H1 (cell line): ENCODE measurements around the gene ALK. TPM values are rescaled to one million over a fixed set of nuclear protein-coding genes. Genes with fewer than 3 reads are reported as not detected.
A peak's percentile ranks its signal among the peaks of the same experiment; 100 is the strongest.

ENCODE experiments used
- GTF2F1 ChIP-seq: IDR thresholded peaks from 2 replicates; pipeline ENCODE4 v1.6.1; 2012; ENCODE audit warnings: low read depth, low read length, improper control_type of control experiment, borderline replicate concordance
- JUN ChIP-seq: IDR thresholded peaks from 2 replicates; pipeline ENCODE4 v1.6.1; 2011; ENCODE audit warnings: low read depth, mild to moderate bottlenecking, improper control_type of control experiment, low read length
- KDM5A ChIP-seq: fragments of 200-600 bp; IDR thresholded peaks from 2 replicates; pipeline ENCODE4 v1.7.1; 2012; ENCODE audit warnings: mild to moderate bottlenecking, low read length, inconsistent platforms, mixed read lengths
- RFX5 ChIP-seq: IDR thresholded peaks from 2 replicates; pipeline ENCODE4 v1.6.1; 2011; ENCODE audit warnings: low read depth, low read length, improper control_type of control experiment, borderline replicate concordance
- SIX5 ChIP-seq: IDR thresholded peaks from 2 replicates; pipeline ENCODE4 v1.6.1; 2011; ENCODE audit warnings: mild to moderate bottlenecking, low read depth, low read length
- TAF1 ChIP-seq: IDR thresholded peaks from 2 replicates; pipeline ENCODE4 v1.6.1; 2011; ENCODE audit warnings: mild to moderate bottlenecking, low read depth, low read length
- TAF7 ChIP-seq: optimal IDR thresholded peaks from 2 replicates; pipeline ENCODE3; 2011; ENCODE audit warnings: low read depth, mild to moderate bottlenecking, inconsistent platforms, low read length, moderate library complexity, borderline replicate concordance
- TBP ChIP-seq: IDR thresholded peaks from 2 replicates; pipeline ENCODE4 v1.6.1; 2011; ENCODE audit warnings: low read depth, low read length, improper control_type of control experiment
- polyA plus RNA-seq, 7 experiments: library from polyadenylated mRNA; depleted of rRNA in 3 of 7; stranded (reverse) in 5 of 7; unstranded in 2 of 7; fragments of >200 nt in 5 of 7; fragments of 200-250 nt in 2 of 7; gene quantifications; 1 replicate in 5 of 7; 2 replicates in 1 of 7; 4 replicates in 1 of 7; pipeline versions ENCODE4 v1.2.1 to v1.2.3, GENCODE V29; 2011 to 2013; ENCODE audit warnings: missing spikeins in 2 of 7, mixed read lengths in 2 of 7
- total RNA-seq: library from RNA; stranded (reverse); fragmentation: NEBNext Ultra II Directional; extraction: Animal tissue kit (Norgen Biotek cat#: 25700); gene quantifications from 2 replicates; pipeline ENCODE4 v1.2.1, GENCODE V29; 2021
- TF ChIP-seq, protein P1 (sequence below): fragments of 300-600 bp; sonication (generic); IDR thresholded peaks from 2 replicates; pipeline ENCODE4 v1.7.1; 2012; ENCODE audit warnings: low read length, moderate library complexity, mild to moderate bottlenecking, inconsistent platforms; ENCODE audit not compliant: insufficient replicate concordance
- TF ChIP-seq, protein P2 (sequence below): IDR thresholded peaks from 2 replicates; pipeline ENCODE4 v1.6.1; 2012; ENCODE audit warnings: inconsistent platforms
- TF ChIP-seq, protein P3 (sequence below): IDR thresholded peaks from 2 replicates; pipeline ENCODE4 v1.6.1; 2011; ENCODE audit warnings: low read depth, mild to moderate bottlenecking, low read length; ENCODE audit not compliant: insufficient read depth

The ALK gene
- total and polyA plus RNA-seq, 2 of the 8 experiments (the other 6 are each of a cell fraction or from before 2014, with no cell fraction given): 0.02 to 0.09 TPM

DNA sequence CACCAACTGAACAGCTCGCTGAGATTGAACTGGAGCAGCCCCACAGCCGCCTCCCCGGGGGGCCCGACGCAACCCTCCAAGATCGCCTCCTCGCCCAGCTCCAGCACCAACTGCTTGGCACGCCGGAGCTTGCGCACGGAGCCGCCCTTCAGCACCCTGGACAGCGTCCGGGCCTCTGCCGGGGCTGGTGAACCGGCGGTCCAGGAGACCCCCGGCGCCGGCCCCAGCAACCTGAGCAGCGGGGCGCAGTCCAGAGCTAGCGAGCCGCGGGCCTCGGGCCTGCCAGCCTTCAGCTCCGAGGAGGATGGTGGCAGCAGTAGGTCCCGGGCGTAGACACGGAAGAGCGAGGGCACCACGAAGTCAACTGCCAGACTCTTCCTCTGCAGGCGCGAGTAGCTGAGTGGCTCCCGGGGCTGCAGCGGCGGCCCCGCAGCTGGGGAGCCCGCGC lies 1.2 kb downstream of the ALK start (continued):
- TF ChIP-seq, protein P1, sequence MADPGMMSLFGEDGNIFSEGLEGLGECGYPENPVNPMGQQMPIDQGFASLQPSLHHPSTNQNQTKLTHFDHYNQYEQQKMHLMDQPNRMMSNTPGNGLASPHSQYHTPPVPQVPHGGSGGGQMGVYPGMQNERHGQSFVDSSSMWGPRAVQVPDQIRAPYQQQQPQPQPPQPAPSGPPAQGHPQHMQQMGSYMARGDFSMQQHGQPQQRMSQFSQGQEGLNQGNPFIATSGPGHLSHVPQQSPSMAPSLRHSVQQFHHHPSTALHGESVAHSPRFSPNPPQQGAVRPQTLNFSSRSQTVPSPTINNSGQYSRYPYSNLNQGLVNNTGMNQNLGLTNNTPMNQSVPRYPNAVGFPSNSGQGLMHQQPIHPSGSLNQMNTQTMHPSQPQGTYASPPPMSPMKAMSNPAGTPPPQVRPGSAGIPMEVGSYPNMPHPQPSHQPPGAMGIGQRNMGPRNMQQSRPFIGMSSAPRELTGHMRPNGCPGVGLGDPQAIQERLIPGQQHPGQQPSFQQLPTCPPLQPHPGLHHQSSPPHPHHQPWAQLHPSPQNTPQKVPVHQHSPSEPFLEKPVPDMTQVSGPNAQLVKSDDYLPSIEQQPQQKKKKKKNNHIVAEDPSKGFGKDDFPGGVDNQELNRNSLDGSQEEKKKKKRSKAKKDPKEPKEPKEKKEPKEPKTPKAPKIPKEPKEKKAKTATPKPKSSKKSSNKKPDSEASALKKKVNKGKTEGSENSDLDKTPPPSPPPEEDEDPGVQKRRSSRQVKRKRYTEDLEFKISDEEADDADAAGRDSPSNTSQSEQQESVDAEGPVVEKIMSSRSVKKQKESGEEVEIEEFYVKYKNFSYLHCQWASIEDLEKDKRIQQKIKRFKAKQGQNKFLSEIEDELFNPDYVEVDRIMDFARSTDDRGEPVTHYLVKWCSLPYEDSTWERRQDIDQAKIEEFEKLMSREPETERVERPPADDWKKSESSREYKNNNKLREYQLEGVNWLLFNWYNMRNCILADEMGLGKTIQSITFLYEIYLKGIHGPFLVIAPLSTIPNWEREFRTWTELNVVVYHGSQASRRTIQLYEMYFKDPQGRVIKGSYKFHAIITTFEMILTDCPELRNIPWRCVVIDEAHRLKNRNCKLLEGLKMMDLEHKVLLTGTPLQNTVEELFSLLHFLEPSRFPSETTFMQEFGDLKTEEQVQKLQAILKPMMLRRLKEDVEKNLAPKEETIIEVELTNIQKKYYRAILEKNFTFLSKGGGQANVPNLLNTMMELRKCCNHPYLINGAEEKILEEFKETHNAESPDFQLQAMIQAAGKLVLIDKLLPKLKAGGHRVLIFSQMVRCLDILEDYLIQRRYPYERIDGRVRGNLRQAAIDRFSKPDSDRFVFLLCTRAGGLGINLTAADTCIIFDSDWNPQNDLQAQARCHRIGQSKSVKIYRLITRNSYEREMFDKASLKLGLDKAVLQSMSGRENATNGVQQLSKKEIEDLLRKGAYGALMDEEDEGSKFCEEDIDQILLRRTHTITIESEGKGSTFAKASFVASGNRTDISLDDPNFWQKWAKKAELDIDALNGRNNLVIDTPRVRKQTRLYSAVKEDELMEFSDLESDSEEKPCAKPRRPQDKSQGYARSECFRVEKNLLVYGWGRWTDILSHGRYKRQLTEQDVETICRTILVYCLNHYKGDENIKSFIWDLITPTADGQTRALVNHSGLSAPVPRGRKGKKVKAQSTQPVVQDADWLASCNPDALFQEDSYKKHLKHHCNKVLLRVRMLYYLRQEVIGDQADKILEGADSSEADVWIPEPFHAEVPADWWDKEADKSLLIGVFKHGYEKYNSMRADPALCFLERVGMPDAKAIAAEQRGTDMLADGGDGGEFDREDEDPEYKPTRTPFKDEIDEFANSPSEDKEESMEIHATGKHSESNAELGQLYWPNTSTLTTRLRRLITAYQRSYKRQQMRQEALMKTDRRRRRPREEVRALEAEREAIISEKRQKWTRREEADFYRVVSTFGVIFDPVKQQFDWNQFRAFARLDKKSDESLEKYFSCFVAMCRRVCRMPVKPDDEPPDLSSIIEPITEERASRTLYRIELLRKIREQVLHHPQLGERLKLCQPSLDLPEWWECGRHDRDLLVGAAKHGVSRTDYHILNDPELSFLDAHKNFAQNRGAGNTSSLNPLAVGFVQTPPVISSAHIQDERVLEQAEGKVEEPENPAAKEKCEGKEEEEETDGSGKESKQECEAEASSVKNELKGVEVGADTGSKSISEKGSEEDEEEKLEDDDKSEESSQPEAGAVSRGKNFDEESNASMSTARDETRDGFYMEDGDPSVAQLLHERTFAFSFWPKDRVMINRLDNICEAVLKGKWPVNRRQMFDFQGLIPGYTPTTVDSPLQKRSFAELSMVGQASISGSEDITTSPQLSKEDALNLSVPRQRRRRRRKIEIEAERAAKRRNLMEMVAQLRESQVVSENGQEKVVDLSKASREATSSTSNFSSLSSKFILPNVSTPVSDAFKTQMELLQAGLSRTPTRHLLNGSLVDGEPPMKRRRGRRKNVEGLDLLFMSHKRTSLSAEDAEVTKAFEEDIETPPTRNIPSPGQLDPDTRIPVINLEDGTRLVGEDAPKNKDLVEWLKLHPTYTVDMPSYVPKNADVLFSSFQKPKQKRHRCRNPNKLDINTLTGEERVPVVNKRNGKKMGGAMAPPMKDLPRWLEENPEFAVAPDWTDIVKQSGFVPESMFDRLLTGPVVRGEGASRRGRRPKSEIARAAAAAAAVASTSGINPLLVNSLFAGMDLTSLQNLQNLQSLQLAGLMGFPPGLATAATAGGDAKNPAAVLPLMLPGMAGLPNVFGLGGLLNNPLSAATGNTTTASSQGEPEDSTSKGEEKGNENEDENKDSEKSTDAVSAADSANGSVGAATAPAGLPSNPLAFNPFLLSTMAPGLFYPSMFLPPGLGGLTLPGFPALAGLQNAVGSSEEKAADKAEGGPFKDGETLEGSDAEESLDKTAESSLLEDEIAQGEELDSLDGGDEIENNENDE: no peak
- TF ChIP-seq GTF2F1: no peak
- TF ChIP-seq, protein P2, sequence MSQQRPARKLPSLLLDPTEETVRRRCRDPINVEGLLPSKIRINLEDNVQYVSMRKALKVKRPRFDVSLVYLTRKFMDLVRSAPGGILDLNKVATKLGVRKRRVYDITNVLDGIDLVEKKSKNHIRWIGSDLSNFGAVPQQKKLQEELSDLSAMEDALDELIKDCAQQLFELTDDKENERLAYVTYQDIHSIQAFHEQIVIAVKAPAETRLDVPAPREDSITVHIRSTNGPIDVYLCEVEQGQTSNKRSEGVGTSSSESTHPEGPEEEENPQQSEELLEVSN: peak; percentile 47; the same call in 1 of the 2 replicates
- no peak for TF ChIP-seq RFX5
- no peak for TF ChIP-seq TAF1
- TF ChIP-seq TBP: peak; percentile 70
- TF ChIP-seq KDM5A: no peak
- no peak for TF ChIP-seq JUN
- no peak for TF ChIP-seq TAF7
- TF ChIP-seq, protein P3, sequence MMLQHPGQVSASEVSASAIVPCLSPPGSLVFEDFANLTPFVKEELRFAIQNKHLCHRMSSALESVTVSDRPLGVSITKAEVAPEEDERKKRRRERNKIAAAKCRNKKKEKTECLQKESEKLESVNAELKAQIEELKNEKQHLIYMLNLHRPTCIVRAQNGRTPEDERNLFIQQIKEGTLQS: no peak
- TF ChIP-seq SIX5: no peak
